ENCODE measurements around the gene LPIN1.
"Not testable (repeated sequence)": the region's sequence is repeated elsewhere in the genome, so short reads cannot be mapped to it uniquely, and the experiment has no call there.

The LPIN1 gene

DNA sequence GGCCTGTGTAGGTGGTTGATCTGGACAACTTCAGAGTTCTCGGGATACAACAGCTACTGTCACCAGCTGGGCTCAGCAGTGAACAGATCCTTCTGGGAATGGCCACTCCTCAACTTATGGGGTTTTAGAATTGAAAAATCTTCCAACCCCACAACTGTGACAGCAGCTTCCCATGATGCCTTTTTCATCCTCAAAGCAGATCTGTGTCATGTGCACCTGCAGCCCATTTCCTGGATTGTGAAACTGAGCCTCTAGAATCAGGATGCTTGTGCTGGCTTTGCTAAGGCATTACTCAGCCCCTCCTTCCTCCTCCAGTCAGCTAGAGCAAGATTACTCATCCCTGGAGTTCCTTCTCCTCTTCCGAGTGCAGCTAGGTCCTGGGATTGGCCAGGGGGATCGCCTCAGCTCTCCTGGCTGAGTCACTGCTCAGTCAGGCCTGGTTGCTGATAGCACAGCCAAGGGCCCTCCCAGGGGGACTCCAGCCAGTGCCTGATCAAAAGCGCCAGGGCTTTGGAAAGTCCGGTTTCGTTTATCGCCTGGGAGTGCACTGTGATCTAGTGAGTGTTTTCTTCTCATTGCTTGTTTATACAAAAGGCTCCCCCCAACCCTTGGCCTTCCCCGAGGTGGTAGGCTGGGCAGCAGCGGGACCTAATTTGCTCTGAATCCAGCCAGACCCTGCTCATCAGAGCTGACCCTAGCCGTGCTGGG is 2.4 kb upstream of the LPIN1 start:
- DNase-seq (ENCODE audit: extremely low read depth in 1 of 2, low read depth in 1 of 2), result peak in 1 of 2 donors; percentile 45

DNA sequence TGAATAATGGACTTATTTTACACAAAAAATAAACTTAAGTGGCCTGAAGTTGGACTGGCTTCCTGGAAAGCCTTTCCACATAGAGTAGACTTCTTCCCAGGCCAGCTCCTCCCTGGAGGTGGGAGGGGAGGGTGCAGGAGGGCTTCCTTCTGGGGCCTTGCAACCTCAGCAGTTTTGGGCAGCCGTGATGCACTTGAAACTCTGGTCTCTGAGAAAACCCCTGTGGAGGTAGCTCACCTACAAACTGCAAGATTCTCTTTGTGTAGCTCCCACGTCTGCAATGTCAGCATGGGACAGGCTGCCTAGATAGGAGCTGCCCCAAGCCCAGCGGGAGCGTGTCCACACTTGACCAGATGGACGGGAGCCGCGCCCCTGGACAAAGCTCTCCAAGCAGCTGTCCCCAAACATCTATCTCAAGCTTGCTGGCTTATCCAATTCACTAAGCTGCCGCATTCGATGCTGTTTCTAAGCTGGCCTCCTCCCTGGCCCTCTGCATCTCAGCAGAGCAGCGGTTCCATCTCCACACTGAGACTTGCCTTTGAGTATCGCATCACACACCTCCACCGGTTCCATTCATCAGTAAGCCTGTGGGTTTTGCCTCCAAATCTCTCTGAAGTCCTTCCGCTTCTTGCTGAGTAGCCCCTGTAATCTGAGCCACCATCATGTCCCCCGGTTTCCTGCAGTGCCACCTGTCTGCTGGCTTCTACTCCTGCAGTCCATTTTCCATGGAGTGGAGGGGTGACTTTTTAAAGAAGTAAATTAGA is 1.6 kb upstream of the LPIN1 start:
- DNase-seq (ENCODE audit: extremely low read depth in 1 of 2, low read depth in 1 of 2), result no peak

DNA sequence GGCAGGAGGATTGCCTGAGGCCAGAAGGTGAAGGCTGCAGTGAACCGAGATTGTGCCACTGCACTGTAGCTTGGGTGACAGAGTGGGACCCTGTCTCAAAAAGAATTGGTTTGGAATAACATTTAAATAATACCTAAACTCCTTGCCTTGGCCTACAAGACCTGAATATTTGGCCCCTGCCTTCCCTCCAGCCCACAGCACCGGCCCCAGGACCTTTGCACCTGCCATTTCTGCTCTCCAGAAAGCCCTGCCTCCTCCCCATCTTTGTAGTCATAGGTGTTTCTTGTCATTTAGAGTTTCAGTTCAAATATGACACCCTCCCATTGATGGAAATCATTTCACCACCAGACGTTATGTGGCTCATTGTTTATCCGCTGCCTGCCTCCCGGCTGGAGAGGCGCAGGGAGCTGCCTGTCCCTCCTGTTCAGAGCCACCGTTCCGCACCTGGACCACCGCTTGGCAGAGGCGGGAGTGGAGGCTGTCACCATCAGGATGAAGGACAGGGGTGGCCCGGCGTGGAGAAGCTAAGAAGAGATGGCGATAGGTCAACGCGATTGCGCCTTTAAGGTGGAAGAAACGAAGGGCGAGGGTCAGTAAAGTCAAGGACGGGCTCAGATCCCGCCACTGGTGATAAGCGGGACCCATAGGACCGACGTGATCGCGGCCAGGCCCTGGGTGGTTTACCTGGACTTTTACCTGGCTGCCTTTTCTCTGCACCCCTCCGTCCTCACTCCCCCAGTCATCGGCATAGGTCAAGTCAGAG is 638 bp upstream of the LPIN1 start:
- DNase-seq (ENCODE audit: extremely low read depth in 1 of 2, low read depth in 1 of 2), result no peak

DNA sequence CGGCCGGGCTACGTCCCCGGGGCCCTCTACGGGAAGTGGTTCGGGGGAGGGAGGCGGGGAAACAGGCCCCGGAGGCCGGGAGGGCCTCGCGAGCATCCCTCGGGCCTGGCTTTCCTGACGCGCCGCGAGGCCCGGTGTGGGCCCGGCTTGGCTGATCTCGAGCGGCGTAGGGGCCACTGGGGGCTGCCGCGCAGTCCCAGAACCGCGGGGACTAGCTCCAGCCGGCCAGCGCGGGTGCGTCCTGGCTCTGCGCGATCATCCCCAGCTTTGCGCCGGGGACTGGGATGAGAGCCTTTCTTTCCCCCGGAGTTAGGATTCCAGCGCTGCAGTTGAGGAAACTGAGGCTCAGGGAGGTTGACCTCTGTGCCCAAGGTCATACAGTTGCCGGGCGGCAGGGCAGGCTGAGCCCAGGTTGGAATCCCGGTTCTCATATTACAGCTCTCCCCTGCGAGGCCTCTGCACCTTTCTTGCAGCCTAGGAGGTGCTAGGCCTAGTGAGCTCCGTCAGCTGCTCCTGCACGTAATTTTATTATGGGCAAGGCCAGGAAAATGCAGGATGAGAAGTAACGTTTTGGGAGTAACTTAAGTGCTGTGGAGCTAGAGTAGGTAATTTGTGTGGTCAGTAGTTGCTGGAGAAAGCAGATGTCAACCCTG is 501 bp downstream of the LPIN1 start:
- DNase-seq (ENCODE audit: extremely low read depth in 1 of 2, low read depth in 1 of 2), result no peak

DNA sequence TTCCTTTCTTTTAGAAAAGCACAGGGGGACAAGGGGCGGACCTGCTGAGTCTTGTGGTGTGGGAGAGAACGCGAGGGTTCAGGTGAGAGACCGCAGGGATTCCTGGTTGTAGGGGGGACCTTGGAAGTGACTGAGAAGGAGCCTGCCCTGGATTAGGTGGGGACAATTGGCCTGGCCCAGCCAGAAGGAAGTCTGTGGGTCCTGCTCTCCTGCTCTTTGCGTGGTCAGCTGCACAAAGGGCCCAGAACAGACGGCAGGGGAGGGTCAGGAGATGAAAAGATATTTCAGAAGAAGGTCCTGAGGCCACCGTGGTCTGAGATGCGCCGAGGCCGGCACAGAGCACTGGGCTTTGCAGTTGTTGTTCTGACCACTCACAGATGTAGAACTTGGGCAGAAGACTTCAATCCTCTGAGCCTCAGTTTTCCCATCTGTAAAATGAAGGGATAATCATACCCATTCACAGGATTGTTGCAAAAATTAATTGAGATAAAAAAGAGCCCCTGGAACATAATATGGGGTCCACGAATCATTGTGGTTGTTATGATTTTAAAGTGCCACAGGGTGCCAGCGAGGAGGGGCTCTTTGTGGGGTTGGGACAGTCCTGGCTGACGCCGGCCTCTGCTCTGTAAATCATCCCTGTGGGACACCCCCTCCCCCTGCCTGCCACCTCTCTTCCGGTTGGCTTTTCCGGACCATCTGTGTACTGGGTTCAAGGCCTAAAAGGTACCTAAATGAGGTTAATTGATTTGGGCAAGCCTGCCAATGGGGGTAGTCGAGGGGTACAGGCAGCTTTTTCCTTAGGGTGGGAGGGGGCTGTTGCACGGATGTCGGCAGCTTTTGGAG is 1.8 kb downstream of the LPIN1 start:
- DNase-seq (ENCODE audit: extremely low read depth in 1 of 2, low read depth in 1 of 2), result no peak

DNA sequence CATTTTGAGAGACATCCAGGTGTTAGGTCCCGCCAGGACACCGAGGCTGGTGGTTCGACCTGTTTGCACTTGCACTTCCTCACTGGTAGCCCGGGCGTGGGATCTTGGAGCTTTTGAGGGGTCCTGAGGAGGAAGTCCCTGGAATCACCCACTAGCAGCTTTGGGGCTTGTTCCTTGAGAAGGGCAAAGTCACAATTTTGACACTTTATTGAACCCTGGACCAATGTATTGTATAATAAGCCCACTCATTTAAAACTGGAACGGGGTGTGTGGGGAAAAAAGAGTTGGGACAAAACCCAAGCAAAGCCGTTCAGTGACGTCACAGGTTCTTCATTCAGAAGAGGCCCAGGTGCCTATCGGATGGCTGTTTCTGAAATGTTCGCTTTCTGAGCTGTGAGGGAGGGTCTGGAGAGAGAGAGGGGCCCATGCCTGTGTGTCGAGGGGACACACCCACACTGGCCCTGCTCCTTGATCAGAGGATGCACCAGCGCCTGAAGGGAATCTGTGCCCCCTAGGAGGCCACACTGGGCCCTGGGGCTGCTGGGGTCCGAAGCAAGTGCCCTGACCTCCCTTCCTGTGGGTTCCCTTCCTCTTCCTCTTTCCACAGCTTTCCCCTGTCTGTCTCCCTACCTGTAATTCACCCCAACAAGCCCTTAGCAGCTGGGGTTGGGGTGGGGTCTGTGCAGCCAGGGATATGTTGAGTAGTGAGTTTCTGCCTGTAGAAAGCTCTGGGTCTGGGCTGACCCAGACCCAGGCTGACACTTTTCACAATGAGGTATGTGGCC is 2.6 kb downstream of the LPIN1 start:
- no peak for DNase-seq (ENCODE audit: extremely low read depth in 1 of 2, low read depth in 1 of 2)

DNA sequence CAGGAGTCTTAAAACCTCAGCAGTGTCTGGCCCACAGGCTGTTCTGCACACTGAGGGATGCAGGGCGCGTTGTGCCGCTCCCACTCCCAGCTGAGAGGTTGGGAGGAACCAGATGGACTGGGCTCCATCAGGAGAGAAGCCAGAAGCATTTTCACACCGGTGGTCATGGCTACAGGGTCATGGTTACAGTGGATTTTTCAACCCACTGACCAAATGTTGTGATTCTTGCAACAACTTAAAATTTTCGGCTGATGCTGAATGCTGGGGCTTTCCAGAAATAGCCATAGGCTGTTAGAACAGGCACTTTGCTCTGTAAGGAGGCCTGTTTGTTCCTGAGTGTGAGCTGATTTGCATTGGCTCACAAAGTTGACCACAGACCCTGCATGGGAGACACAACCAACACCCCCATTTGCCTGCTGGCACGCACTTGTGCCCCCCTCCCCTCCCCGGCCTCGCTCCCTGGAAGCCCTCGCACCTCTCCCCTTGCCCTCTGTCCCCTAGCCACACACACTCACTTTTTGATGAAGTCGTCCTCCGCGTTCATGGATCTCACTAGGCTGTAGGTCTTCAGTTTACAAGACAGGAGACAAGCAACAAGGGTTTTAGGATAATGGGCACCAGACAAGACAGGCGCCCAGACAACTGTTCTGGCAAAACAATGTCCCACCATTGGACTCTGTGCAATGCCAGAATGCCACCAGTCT is 3.4 kb downstream of the LPIN1 start:
- DNase-seq (ENCODE audit: extremely low read depth in 1 of 2, low read depth in 1 of 2), result no peak

DNA sequence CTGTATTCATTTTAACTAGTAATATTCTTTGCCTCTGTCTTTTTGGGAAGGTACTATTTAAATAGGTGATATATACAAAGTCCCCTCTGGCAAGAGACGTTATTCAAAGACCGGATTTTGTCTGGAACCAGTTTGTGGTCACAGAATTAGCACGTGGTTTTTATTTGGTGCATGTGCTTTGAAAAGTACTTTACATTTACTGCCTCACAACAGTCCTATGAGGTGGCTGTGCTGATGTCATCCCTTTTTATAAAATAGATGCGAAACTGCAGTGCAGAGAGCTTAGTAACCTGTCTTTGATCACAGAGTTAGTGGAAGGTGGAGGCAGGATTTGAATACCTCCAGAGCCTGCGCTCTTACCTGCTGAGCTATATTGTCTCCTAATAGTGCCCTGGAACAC is 4.0 kb downstream of the LPIN1 start:
- no peak for DNase-seq (ENCODE audit: extremely low read depth in 1 of 2, low read depth in 1 of 2)

DNA sequence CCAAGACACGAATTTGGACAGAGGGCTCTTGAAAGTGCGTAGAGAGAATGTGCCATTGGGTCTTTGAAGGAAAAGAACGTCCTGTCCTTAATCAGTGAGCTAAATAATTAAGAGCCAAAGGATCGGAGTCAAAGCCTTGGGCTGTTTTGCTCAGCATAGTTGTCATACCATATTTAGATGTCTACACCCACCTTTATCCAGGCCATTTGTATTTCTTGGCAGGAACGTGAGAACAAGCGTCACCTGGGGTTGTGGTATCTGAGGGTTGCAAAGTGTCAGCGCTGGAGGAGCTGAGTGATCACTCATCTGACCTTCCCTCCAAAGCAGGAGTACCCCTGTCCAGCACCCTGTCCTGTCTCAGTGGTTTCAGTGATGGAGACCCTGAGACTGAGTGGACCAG is 4.5 kb downstream of the LPIN1 start:
- no peak for DNase-seq (ENCODE audit: extremely low read depth in 1 of 2, low read depth in 1 of 2)

DNA sequence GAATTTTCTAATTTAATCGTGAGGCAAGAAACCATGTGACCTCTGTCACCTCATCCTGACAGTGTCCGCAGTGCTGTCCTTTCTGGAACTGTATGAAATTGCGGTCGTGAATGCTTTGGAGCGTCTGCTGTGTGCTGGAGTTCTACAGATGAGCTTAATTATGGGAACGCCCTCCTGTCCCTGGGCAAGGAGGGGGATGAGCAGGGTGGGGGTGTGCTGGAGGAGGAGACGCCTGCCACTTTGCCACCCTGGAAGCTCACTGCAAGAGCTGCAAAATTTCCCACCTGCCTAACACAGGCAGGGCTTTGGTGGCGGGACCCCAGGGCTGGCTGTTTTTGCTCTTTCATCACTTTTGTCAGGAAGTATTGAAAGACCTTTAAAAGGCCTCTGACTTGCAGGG is 6.5 kb downstream of the LPIN1 start:
- DNase-seq (ENCODE audit: extremely low read depth in 1 of 2, low read depth in 1 of 2), result no peak

DNA sequence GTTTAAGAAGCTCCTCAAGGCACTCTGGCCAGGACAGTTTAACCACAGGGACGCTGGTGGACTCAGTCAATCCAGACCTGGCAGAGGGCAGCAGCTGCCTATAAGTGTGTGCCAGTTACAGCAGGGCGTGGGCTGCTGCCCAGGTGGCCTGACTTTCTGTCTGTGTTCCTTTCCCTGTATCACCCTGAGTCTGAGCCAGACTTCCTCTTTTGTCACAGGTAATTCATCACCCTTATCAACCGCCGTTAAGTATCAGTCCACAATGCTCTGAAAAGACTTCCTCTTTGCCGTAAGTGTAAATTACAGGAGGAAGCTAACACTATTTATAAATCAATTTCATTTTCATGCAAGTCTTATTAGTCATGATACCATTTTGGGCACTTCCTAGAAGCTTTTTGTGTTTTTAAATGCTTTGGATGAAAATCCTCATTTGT is 7.0 kb downstream of the LPIN1 start:
- no peak for DNase-seq (ENCODE audit: extremely low read depth in 1 of 2, low read depth in 1 of 2)

DNA sequence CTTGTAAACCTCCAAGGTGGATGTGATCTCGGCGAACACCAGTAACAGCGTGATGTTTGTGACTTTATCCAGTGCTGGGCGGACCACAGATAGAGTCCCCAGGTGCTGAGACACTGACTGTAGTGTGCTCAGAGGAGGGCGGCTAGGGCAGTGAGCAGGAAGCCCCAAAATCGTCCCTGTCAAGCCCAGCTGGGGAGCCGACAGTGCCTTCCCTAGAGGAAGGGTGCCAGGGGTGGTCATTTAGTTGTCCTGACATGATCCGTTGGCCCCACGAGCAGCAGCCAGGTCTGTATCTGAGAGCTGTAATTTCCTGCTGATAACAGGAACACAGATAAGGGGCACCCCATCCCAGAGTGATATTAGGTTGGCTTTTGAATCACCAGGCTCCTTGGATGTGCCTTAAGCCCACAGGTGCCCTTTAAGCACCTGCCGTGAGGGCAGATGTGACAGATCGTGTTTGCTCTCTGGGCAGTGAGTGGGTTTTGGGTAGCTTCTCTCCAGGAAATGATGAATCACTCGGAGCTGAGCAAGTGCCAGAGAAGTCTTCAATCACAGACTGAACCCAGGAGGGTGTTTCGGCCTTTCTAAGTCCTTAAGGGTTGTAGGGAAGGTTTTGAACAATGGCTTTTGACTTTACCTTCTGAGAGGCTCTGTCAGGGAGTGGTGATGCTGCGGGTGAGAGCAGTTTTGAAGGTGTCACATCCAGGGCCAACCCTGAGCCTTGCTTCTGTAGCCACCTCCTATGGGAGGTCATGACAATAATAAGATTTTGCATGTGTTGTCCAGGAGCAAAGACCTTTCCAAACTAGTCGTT is 7.7 kb downstream of the LPIN1 start:
- peak in 1 of 2 donors; percentile 45 for DNase-seq (ENCODE audit: extremely low read depth in 1 of 2, low read depth in 1 of 2)

DNA sequence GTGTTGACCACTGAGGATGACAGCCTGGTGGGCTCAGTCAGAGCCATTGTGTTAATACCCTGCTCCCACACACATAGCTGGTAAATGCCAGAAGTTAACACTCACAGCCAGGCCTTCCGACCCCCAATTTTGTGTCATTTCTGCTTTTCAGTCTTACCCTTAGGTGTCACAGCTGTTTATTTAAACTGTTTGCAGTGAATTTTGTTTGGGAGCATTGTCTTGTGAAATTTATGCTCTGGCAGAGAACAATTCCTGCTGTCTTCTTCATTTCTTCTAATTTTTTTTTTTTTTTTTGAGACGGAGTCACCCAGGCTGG is 8.2 kb downstream of the LPIN1 start:
- DNase-seq (ENCODE audit: extremely low read depth in 1 of 2, low read depth in 1 of 2), result no peak

DNA sequence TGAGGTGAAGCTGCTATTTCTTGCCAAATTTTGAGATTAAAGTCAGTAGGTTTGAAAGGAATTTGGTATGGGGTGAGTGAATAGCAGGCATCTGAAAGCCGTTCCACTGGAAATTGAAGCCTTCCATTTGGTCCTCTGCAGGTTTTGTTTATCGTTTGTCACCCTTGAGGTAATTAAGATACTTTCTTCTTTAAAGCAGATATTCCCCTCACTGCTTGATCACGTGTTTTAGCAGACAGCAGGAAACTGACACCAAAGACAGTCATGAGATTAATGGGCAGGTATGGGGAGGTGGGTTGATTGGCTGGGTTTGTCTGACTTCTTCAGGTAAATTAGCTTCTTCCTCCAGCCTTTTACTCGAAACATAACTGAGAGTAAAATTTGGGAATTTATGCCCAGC is 10.7 kb downstream of the LPIN1 start:
- no peak for DNase-seq (ENCODE audit: extremely low read depth in 1 of 2, low read depth in 1 of 2)

DNA sequence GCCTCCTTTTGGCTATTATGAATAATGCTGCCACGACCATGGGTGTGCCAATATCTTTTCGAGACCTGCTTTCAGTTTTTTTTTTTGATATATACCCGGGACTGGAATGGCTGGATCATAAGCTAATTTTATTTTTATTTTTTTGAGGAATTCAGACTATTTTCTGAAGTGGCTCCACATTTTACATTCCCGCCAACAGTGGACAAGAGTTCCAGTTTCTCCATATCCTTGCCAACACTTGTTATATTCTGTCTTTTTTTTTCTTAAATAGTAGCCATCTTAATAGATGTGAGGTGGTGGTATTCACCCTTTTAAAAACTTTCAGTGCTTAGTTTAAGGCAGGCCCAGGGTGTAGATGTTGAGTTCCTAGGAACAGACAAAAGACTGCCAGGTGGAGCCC is 11.8 kb downstream of the LPIN1 start:
- DNase-seq (ENCODE audit: extremely low read depth in 1 of 2, low read depth in 1 of 2), result no peak

DNA sequence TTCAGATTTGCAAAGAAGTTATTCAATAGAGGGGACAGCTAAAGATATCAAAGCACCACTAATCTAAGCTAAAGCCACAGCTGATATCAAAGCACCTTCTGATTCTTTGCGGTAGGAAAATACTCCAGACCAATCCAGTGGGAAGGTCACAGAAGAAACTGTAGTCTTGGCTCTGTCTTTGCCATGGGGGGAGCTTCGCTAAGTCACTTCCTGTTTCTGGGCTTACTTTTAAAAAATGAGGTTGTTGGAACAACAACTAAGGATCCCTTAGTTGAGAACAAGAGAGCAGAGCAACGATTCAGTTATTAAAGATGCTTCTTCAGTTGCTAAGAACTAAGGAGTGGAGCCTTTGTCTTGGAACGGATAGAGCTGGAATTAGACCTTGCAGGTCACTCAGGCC is 12.2 kb downstream of the LPIN1 start:
- no peak for DNase-seq (ENCODE audit: extremely low read depth in 1 of 2, low read depth in 1 of 2)

DNA sequence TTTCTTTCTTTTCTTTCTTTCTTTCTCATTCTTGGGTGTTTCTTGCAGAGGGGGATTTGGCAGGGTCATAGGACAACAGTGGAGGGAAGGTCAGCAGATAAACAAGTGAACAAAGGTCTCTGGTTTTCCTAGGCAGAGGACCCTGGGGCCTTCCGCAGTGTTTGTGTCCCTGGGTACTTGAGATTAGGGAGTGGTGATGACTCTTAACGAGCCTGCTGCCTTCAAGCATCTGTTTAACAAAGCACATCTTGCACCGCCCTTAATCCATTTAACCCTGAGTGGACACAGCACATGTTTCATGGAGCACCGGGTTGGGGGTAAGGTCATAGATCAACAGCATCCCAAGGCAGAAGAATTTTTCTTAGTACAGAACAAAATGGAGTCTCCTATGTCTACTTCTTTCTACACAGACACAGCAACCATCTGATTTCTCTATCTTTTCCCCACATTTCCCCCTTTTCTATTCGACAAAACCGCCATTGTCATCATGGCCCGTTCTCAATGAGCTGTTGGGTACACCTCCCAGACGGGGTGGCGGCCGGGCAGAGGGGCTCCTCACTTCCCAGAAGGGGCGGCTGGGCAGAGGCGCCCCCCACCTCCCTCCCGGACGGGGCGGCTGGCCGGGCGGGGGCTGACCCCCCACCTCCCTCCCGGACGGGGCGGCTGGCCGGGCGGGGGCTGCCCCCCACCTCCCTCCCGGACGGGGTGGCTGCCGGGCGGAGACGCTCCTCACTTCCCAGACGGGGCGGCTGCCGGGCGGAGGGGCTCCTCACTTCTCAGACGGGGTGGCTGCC is 12.9 kb downstream of the LPIN1 start:
- not testable (repeated sequence) for DNase-seq (ENCODE audit: extremely low read depth in 1 of 2, low read depth in 1 of 2)

DNA sequence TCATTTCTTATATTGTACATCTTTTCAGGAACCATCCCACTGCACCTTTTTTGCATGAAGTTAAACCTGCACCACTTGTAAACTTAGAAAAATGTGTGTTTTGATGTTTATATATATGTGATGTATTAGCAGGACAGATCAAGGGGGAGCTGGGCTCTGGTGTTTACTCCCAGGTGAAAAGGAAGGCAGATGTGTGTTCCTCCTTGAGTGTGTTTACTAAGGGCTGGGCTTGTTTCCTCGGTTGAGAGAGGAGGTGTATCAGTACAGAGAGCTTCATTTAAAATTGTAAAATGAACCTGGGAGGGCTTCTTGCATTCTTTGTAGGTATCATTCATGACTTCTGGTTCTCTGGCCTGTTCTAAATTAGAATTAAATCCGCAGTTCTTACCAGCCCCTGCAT is 14.8 kb downstream of the LPIN1 start:
- no peak for DNase-seq (ENCODE audit: extremely low read depth in 1 of 2, low read depth in 1 of 2)
